GM19025 (cell line): ENCODE results near the gene ELK4.
"Not testable (repeated sequence)": the region's sequence is repeated elsewhere in the genome, so short reads cannot be mapped to it uniquely, and the experiment has no call there.

Source experiments
- ATAC-seq: cut with Tn5 transposase; IDR thresholded peaks from one replicate; pipeline ENCODE4 v1.9.1; 2021; ENCODE audit warnings: mild to moderate bottlenecking, low read depth, moderate library complexity; ENCODE audit not compliant: unreplicated experiment

ELK4 gene

DNA sequence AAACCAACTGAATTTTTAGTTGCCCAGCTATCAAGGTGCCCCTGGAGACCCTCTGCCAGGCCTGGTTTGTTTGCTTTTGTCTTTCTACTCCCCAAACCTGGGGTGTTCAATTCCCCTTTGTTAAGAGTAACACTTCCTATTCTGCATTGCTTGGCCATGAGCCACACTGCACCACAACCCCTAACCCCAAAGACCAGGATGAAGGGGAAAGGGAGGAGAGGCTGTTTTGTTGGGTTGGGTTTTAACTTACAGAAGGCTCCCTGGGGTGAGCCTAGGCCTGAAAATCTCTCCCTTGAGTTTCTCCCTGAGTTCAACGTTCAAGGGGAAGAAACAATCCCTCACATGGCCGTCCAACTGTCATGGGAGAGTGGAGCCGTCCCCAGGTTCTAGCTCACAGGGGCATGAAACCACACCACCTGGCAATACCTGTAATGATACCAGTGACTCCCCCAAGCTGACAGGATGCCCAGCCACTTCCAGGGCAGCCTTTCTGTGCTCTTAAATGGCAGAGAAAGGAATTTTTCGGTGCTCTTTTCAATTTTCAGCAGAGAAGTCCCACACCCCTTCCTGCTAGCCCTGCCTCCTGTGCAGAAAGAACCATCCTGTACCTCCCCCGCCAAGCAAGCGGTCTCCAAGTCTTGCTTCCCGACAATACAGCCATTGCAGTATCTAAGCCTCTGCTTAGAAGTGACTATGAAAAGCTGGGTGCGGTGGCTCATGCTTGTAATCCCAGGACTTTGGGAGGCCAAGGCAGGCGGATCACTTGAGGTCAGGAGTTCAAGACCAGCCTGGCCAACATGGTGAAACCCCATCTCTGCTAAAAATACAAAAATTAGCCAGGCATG, 33.6 kb upstream of the ELK4 start:
- no peak for ATAC-seq

DNA sequence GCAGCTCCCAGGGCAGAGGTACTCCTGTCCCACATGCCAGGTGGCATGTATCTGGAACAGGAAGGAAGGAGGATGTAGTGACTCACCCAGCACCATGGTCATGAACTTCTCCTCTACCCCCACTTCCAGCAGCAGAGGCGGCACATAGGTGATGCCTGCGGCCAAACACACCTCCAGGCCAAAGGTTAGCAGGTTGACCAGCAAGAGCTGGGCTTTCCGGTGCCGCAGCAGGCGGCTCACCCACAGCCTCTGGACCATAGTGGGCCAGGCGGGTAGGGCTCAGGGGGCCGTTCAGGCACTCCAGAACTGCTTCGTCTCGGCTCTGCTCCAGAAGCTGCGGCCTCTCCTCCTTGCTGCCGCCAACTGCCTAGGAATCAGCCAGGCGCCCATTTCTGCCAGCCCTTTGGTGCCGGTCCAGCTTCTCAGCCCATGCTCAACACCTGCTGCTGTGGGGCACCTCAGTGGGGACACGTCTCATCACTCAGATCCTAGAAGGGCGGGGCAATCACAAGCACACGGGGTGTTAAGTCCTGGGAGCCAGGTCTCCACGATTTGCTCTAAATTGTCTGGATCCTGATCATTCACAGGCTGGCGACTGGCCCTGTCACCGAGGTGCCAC, 32.7 kb upstream of the ELK4 start:
- no peak for ATAC-seq

DNA sequence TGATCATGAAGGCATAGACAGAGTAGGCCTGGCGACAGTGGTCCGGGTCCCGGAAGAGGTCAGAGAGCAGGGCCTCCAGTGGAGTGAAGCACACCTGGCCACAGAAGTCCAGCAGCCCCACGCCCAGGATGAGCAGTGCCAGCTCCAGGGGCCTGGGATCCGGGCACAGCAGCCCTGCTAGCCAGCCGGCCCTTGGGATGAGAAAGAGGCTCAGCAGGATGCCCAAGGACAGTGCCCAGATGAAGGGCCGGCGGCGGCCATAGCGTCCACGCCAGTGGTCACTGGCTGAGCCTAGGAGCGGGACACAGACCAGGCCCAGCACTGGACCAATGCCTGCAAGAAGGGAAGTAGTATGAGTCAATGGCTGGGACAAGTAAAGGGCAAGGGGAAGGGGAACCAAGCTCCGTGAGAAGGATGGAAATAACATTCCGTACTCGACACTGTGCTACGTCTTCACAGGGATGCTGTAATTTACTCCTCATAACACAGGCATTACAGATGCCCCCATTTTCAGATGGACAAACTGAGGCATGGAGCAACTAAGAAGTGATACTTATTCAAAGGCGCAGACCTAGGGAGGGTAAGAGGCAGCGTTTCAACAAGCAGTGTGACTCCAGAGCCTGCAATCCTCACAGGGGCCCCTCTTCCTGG, 31.6 kb upstream of the ELK4 start:
- ATAC-seq = no peak

DNA sequence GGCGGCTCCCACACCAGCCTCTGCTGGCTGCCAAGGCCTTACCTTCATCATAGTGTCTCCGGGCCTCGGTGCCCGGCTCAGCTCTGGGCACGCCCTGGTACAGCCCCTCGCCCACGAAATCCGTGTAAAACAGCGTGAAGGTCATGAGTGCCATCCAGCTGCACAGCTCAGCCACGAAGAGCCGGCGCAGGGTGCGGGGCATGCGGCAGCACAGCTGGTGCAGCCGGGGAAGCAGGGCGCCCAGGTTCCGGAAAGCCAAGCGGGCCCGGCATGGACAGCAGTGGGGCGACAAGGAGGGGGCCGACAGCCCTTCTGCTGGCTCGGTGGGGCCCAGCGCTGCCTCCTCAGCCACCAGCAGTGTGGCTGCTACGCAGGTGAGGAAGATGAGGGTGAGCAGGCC, 31.0 kb upstream of the ELK4 start:
- ATAC-seq = no peak

DNA sequence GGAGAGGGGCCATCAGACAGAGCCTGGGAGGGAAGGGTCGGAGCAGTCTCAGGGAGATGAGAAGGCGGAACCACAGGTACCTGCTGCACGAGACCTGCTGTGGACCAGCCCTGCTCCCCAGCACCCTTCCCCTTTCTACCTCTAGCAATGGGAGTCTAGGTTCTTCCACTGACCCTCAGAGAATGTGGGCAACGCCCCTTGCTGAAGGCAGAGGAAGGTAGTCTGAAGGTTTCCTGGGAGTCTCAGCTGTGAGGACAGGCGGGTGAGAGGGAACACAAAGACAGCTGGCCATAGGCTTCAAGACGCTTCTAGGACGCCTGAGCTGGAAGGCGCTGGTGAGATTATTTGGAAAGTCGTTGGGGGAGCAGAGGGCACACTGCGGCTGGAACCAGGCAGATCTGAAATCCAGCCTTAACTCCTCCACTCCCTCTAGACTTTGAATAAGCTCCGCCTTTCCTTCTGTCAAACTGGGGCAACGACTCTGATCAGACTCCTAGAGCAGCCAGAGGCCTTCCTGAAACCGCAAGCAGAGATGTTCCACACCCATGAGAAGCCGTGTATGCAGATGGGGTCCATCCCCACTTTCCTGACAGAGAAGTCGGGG, 30.4 kb upstream of the ELK4 start:
- no peak for ATAC-seq

DNA sequence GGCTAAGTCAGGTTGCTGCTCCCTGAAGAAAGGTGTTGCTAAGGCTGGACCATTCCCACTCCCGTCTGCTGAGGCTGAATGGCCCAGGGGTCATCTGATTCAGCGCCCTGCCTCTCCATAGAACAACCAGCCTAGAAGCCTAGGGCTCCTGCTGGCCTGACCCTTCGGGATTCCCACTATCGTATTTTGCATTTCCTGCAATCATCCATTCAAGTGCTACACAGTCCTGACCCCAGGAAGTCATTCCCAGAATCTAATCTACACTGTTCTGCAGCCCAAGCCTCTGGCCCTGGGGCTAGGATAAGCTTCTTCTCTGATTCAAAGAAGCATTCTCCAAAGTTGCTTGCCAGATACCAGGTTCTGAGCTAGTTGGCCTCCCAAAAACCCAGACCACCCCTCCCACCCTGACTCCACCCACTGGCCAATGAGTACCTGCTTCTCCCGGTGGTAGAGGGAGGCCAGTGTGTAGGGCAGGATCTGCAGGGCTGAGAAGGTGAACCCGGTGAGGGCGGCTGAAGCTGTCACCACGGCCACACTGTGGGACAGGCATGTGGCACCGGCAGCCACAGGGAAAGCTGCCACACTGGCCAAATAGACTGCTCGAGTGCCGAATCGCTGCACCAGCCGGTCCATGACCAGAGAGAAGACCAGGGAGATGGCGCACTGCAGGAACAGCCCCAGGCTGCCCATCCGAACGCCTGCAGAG, 29.8 kb upstream of the ELK4 start:
- ATAC-seq = no peak

DNA sequence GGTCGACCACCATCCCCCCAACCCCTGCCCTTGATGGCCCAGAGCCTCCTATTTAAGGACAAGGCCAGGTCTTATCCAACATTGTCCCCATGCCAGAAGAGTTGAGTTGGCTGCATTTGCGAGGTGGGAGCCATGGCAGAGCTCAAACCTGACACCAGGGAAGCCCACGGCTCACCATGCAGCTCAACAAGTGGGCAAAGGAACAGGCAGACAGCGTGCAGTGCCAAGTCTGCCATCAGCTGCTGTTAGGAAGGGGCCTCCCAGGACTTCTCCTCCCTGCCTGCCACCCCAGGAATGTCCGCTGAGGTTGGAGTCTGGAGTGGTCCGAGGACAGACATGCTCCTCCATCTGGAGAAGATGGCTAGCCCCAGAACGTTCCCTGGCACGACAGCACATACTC, 28.6 kb upstream of the ELK4 start:
- no peak for ATAC-seq

DNA sequence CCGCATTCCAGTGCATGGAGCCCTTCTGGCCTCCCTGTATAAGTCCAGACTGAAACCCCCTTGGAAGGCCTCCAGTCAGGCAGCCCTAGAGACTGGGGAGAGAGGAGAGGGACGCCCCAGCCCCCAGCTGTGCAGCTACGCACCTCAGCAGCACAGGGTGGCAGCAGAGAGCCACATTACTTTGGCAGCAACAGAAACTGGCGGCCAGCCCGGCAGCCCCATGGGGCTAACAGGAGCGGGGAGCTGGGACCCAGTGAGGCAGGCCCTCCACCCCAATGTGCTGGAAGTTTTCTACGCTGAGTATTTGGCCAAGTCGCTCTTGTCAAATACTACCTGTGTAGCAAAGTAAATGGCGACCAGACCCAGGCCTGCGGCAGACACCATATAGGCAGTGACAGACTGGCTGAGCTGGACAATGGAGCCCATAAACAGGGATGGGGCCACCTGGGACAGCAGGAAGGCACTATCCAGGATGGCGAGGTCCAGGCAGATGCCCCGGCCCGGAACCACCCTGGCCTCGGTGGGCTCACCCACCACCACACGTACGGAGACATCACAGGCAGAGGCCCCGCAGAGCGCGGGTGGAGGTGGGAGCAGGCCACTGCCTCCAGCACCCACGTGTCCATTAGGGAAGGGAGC, 27.3 kb upstream of the ELK4 start:
- ATAC-seq = peak; percentile 85

DNA sequence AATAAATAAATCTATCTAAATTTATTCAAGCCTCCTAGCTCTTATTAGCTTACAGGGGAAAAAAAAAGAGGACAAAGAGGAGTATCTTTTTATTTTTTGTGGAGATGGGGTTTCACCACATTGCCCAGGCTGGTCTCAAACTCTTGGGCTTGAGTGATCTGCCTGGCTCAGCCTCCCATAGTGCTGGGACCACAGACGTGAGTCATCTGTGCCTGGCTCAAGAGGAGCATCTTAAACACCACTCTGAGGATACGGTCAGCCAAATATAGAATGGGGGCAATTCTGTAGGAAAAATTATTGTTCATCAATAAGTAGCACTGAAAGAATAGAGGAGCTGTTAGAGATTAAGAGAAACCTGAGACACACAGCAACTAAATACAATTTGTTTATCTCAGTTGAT, 24.4 kb upstream of the ELK4 start:
- ATAC-seq = no peak

DNA sequence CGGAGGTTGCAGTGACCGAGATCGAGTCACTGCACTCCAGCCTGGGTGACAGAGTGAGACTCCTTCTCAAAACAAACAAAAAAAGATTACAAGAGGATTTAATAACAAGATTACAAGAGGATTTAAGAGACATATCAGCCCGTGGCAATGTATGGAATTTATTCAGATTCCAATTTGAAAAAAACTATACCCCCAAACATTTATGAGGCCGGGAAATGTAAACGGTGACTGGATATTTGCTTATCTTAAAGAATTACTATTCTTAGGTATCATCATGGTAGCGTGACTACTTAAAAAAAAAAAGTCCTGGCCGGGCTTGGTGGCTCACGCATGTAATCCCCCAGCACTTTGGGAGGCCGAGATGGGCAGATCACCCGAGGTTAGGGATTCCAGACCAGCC, 21.2 kb upstream of the ELK4 start:
- no peak for ATAC-seq

DNA sequence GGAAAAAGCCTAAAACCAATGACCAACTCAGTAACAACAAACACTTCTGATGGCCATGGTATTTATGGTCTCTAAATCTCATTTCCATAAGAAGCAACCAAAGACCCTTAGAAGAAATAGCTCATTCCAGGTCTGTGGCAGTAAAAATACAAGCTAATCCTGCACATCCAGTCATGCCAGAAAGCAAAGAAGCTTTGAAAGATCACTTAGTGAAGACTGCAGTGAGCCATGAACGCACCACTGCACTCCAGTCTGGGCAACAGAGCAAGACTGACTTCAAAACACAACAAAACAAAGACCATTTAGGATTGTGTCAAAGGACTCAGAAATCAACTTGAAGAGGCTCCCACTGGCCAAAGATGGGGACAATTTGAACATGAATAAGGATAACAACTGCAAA, 18.4 kb upstream of the ELK4 start:
- ATAC-seq = no peak

DNA sequence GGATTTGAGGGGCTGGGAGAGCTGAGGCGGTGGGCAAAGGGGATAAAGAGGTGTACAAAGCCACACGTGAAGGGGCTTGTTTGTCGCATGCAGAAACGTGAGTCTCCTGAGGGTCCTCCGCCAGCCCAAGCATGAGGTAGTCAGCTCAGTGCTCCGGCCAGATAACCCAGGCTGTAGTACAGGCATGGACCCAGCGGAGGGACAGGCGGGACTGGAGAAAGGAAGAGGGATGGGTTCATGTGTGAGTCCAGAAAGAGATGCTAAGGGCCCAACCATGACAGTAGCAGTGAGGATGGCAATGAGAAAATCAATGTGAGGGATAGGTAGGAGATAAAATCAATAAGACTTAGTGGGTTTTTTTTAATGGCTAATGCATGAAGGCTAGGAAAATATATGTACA, 13.7 kb upstream of the ELK4 start:
- no peak for ATAC-seq

DNA sequence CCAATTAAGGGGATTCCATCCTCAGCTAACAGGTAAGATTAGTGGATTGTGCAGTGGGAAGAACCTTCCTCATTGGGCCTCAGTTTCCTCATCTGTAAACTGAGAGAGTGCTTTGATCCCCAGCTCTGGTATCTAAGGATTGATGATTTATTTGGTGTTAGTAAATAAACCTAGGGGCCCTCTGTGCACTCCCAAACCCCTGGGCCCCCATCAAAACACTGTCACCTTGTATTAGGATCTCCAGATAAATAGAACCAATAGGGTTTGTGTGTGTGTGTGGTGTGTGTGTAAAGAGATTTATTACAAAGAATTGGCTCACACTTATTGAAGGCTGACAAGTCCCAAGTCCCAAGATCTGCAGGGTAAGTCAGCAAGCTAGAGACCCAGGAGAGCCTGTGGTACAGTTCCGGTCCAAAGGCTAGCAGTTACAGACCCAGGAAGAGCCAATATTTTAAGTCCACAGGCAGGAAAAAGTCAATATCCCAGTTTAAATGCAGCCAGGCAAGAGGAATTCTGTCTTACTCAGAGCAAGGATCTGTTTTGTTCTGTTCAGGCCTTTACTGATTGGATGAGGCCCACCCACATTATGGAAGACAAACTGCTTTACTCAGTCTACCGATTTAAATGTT, 11.0 kb upstream of the ELK4 start:
- ATAC-seq = no peak

DNA sequence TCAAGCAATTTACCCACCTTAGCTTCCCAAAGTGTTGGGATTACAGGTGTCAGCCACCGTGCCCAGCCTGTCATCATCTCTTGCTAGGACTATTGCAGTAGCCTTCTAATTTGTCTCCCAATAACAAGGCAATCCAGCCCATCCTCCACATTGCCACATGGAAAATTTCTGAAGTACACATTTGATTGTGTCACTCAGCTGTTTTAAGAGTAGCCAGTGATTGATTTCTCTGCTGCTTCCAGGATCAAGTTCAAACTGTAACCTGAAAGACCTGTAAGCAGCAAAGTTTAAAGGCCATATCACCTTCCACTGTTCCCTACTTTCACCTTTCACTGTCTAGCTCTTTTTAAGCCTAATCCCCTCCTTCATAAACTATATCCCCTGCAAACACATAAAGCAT, 7.8 kb upstream of the ELK4 start:
- ATAC-seq = no peak

DNA sequence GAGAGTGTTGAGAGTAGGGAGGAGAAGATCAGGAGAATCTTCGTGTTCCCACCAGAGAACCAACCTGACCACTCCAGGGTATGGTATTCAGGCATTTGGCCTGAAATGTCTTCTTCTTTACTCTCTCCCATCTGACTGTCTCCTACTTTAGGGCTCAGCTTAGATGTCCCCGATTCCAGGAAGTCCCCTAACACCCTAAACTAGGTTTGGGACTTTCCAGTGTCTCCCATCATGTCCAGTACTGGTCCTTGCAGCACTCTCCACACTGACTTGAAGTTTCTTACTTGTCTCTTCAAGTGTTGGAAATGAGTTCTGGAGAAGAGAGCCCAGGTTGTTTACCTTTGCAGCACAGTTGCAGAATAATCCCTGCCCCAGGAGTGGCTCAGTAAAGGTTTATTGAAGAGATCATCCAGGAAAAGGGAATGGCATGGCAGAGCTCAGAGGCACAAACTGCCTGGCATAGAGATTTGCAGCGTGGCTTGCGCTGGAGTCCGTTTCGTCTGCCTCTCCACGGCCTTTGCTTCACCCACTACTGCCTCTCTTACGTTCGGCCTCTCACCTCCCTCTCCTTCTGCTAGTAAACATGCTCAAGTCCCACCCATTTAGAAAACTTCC, 6.2 kb upstream of the ELK4 start:
- ATAC-seq = no peak

DNA sequence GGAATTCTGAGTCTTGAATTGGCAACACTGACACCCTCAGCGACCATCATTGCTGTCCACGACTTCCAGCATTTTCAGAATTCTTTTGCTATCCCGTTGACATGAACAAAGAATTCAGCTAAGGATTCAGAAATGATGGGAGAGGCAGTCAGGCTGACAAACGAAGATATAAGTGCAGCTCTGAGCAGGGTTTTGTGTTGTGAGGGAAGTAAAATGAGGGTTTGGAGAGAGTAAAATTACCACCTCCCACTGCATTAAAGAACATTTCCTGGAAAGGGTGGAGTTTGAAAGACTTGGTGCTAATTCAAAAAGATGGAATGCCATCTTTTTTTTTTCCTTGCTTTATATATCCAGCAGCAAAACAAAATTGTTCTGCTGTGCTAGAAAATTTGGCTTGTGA, 4.9 kb upstream of the ELK4 start:
- ATAC-seq = no peak

DNA sequence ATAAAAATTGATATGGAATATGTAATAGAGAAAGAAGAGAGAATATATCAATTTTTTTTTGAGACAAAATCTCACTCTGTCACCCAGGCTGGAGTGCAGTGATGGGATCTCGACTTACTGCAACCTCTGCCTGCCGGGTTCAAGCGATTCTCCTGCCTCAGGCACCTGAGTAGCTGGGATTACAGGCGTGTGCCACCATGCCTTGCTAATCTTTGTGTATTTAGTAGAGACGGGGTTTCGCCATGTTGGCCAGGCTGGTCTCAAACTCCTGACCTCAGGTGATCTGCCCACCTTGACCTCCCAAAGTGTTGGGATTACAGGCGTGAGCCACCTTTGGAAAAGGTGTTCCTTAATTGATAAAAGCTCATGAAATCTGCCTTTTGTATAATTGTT, 4.3 kb upstream of the ELK4 start:
- not testable (repeated sequence) for ATAC-seq

DNA sequence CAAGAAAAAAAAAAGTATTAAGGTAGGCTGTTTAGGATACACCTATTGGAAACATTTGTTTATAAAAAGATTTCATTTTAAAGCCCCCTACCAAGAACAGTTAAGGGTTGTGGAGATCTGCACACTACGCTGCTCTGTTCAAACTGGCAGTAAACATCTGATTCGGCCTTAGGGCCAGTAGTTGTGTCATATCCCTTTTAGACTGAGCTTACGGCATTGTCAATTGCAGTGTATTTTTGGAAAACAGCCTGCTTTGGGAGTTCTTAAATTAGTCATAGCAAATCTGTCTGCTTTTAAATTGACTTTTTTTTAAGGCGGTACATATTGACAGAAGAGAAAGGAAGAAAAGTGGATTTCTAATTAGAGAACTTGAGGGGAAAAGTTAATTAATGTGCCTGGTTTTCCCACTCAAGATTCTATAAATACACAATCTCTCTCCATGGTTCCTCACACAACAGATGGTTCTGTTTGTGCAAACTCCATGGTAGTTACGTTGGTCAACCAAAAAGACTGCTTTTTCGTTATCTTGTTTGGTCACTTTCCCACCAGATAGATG, 1.7 kb upstream of the ELK4 start:
- ATAC-seq = no peak

DNA sequence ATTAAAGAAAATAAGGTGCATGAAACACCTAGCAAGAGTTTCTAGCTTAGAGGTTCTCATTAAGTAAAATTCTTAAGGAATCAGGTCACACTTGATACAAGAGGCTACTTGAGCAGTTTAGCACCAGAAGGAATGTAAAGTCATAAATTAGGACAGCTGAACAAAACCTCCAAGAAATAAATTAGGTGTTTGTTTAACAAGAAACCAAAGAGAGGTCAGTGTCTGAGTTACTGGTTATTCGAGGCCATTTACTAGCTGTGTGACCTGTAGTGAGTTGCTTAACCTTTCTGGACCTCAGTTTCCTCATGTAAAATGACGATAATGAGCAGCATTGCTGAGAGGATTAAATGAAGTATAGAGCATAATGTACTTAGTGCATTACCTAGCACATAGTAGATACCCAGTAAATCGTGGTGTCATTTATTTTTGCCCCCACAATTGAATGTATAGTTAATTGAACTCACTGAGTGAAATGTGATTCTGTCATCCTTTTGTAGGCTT, 908 bp upstream of the ELK4 start:
- no peak for ATAC-seq
